Natural killer cell treated with Interleukin-12 subunit alpha and Interleukin-12 subunit beta and Interleukin-15 and Interleukin-18, amount 100 ng/mL, for 72 hours (primary cell): ENCODE measurements around the gene ARSD. TPM values are rescaled to one million over a fixed set of nuclear protein-coding genes. Genes with fewer than 3 reads are reported as not detected.
"Not testable (repeated sequence)": the region's sequence is repeated elsewhere in the genome, so short reads cannot be mapped to it uniquely, and the experiment has no call there.

ENCODE experiments used
- ATAC-seq, 2 donors: fragments of 150-1000 bp; cut with Tn5 transposase in 1 of 2; sonication (Bioruptor Pico), chemical (Tn5 transposase) in 1 of 2; 2 replicates each; pipeline ENCODE4 v1.10.0; 2021
- DNase-seq: peaks from one replicate; pipeline ENCODE4 v3.0.0; 2022; ENCODE audit warnings: low spot score
- H3K27ac Mint-ChIP-seq, 2 donors: 1 replicate in 1 of 2; 2 replicates in 1 of 2; pipeline ENCODE4 v1.8.0; 2022; ENCODE audit warnings: mixed read lengths in 2 of 2, mild to moderate bottlenecking in 1 of 2, moderate library complexity in 1 of 2
- H3K27me3 Mint-ChIP-seq, 2 donors: 1 replicate in 1 of 2; 2 replicates in 1 of 2; pipeline ENCODE4 v1.8.0; 2022; ENCODE audit warnings: mixed read lengths in 2 of 2
- H3K36me3 Mint-ChIP-seq: one replicate; pipeline ENCODE4 v1.8.0; 2022; ENCODE audit warnings: mixed read lengths
- H3K4me1 Mint-ChIP-seq, 2 donors: 1 replicate in 1 of 2; 2 replicates in 1 of 2; pipeline ENCODE4 v1.8.0; 2022; ENCODE audit warnings: low read depth in 2 of 2, mixed read lengths in 2 of 2, mild to moderate bottlenecking in 1 of 2
- H3K4me3 Mint-ChIP-seq: one replicate; pipeline ENCODE4 v1.8.0; 2022; ENCODE audit warnings: mixed read lengths
- H3K9me3 Mint-ChIP-seq: 2 replicates; pipeline ENCODE4 v1.8.0; 2022; ENCODE audit warnings: mixed read lengths
- total RNA-seq, 2 donors: library from RNA; stranded (reverse); gene quantifications; one replicate each; pipeline ENCODE4 v1.2.3, GENCODE V29; 2022

Gene ARSD
- total RNA-seq, 2 donors from 2014 or later, result 4.0 to 17.0 TPM

GRCh38 chrX:2924151-2924550 lies 5.0 kb downstream of the ARSD start:
- Mint-ChIP-seq H3K27ac (no peak overlapping the region), H3K27me3 (no peaks in the 10 kb centered on the region), H3K36me3 (peaks cover 7% of the 10 kb centered on the region), H3K9me3 (no peaks in the 10 kb centered on the region), H3K4me3 (no peak overlapping the region), H3K4me1 (peaks cover 0 to 11% of the 10 kb centered on the region in 2 donors)
- DNase-seq (no peak), ATAC-seq (no peak)

DNA sequence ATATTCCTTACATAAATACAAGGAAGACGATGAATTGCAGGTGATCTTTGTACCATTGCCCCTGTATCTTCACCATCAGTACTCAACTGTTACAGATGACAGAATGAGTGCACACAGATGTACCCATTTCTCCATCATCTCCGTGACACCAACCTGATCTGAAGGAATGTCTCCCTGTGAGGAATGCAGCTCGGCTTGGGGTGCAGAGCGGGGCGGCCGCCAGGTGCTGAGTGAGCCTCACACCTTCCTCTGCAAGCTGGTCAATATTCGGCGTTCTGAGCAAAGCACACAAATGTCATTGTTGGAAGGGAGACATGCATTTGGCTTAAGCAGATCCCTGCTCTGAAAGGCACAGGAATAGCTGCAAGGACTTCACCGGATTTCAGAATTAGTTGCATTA lies 7.4 kb downstream of the ARSD start:
- H3K4me1 Mint-ChIP-seq, result peaks cover 0 to 5% of the 10 kb centered on the region in 2 donors
- H3K4me3 Mint-ChIP-seq, result no peak overlapping the region
- no peak overlapping the region for H3K27ac Mint-ChIP-seq
- DNase-seq (no peak), ATAC-seq (no peak)
- peaks cover 7% of the 10 kb centered on the region for H3K36me3 Mint-ChIP-seq
- H3K9me3 Mint-ChIP-seq, result no peaks in the 10 kb centered on the region
- H3K27me3 Mint-ChIP-seq, result no peaks in the 10 kb centered on the region

DNA sequence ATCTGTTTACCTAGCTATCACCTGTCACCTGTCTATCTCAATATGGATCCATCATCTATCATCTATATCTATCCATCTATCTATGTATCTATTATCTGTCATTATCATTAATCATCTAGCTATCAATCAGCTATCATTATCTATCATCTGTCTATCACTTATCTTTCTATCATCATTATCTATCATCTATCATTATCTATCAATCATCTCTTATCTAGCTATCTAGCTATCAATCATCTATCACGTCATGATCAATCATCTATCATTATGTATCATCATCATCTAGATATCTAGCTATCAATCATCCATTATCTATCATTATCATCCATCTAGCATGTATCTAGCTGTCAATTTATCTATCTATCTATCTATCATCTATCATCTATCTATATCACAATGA lies 7.9 kb downstream of the ARSD start:
- H3K9me3 Mint-ChIP-seq, result no peaks in the 10 kb centered on the region
- H3K4me3 Mint-ChIP-seq, result no peak overlapping the region
- H3K36me3 Mint-ChIP-seq, result peaks cover 13% of the 10 kb centered on the region
- no peaks in the 10 kb centered on the region for H3K27me3 Mint-ChIP-seq
- ATAC-seq, result no peak
- H3K4me1 Mint-ChIP-seq, result peaks cover 0 to 3% of the 10 kb centered on the region in 2 donors
- no peak for DNase-seq
- H3K27ac Mint-ChIP-seq, result no peak overlapping the region

DNA sequence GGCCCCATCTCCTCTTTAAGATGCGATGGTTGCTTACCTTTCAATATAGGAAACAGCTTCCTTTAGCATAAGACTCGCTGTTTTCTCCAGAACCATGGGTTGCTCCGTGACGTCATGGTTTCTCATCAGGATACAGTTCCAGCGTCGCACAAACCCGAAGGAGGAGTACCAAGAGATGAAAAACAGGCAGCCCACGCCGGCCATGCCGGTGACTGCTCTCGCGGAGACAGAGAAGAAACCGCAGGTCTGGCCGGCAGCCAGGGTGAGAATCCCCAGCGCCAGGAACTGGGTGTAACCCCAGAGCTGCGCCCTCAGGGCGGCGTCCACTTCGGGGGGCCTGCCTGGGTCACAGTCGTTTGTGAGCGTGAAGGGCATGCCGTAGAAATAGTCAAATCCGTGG lies 11.4 kb downstream of the ARSD start:
- no peak overlapping the region for H3K4me3 Mint-ChIP-seq
- DNase-seq, result no peak
- no peak for ATAC-seq
- H3K9me3 Mint-ChIP-seq, result no peaks in the 10 kb centered on the region
- H3K36me3 Mint-ChIP-seq, result peaks cover 13% of the 10 kb centered on the region
- H3K27ac Mint-ChIP-seq, result no peak overlapping the region
- peaks cover 0 to 3% of the 10 kb centered on the region in 2 donors for H3K4me1 Mint-ChIP-seq
- H3K27me3 Mint-ChIP-seq, result no peaks in the 10 kb centered on the region

- Mint-ChIP-seq H3K9me3 (no peaks in the 10 kb centered on the region), H3K36me3 (peaks cover 6% of the 10 kb centered on the region), H3K4me1 (peaks cover 3 to 6% of the 10 kb centered on the region in 2 donors), H3K4me3 (no peak overlapping the region), H3K27me3 (no peaks in the 10 kb centered on the region), H3K27ac (no peak overlapping the region)
- DNase-seq (no peak), ATAC-seq (no peak)
These were observed 16.0 kb downstream of the ARSD start for GRCh38 chrX:2913118-2913517.

- Mint-ChIP-seq H3K27ac (no peak overlapping the region), H3K4me1 (peaks cover 3 to 6% of the 10 kb centered on the region in 2 donors), H3K36me3 (peaks cover 4% of the 10 kb centered on the region), H3K27me3 (no peaks in the 10 kb centered on the region), H3K4me3 (no peak overlapping the region), H3K9me3 (no peaks in the 10 kb centered on the region)
- no peak for DNase-seq
- ATAC-seq, result no peak
These were observed 19.0 kb downstream of the ARSD start for GRCh38 chrX:2910109-2910508.

DNA sequence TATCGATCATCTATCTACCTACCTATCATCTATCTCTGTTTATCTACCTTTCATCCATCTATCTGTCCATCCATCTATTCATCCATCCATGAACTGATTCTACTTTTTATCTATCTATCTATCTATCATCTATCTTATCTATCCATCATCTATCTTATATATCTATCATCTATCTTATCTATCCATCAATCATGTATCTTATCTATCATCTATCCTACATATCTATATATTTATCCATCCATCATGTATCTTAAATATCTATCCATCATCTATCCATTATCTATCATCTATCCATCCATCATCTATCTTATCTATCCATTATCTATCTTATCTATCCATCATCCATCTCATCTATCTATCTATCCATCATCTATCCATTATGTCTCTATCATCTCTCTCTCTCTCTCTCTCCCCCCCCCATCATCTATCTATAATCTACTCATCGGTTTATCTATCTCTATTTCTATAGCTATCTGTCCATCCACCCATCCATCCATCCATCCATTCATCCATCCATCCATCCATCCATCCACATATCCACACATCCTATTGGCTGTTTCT lies 20.9 kb downstream of the ARSD start:
- DNase-seq (no peak), ATAC-seq (no peak)
- no peaks in the 10 kb centered on the region for H3K9me3 Mint-ChIP-seq
- peaks cover 3 to 6% of the 10 kb centered on the region in 2 donors for H3K4me1 Mint-ChIP-seq
- no peaks in the 10 kb centered on the region for H3K27me3 Mint-ChIP-seq
- H3K27ac Mint-ChIP-seq, result no peak overlapping the region
- H3K36me3 Mint-ChIP-seq, result peaks cover 4% of the 10 kb centered on the region
- H3K4me3 Mint-ChIP-seq, result no peak overlapping the region

DNA sequence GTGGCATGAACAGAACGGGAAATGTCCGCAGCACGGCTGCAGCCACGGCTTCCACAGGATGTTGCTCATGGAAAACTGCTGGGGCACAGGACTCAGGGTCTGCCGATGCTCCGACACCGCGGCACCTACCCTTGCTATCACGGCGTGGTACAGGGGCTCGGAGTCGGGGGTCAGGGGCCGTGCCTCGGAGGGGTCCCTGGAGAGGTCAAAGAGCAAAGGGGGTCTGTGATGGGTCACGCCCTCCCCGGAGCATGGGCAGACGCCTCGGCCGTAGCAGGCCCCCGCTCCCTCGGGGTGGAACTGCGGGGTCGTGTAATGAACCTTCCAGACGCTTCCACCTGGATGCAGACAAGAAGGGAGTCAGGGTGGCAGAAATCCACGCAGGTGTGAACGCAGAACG lies 21.8 kb downstream of the ARSD start:
- ATAC-seq, result no peak
- Mint-ChIP-seq H3K9me3 (peaks cover 6% of the 10 kb centered on the region), H3K27me3 (no peaks in the 10 kb centered on the region), H3K4me1 (peaks cover 3 to 6% of the 10 kb centered on the region in 2 donors), H3K27ac (no peak overlapping the region), H3K36me3 (peaks cover 4% of the 10 kb centered on the region), H3K4me3 (no peak overlapping the region)
- DNase-seq, result no peak

DNA sequence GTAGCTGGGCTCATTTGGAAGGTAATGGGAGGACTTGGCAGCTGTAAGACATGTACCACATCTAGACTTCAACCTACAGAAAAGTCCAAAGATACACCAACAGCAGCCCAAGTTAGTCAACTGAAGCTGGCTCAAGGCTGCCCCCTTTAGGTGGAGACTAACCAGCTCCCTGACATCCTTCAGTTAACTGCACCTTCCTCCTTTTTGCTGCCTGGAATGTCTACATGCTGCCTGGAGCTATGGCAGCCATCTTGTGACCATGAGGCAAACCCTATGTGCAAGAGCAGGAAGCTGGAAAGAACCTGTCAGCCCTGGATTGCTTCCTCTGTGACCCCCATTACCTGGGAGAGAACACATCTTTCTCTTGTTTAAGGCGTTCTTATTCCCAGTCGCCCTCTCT lies 25.8 kb downstream of the ARSD start:
- peaks cover 4% of the 10 kb centered on the region for H3K36me3 Mint-ChIP-seq
- H3K27me3 Mint-ChIP-seq, result no peaks in the 10 kb centered on the region
- H3K27ac Mint-ChIP-seq, result no peak overlapping the region
- H3K9me3 Mint-ChIP-seq, result peaks cover 6% of the 10 kb centered on the region
- ATAC-seq, result no peak
- no peak for DNase-seq
- peaks cover 4 to 5% of the 10 kb centered on the region in 2 donors for H3K4me1 Mint-ChIP-seq
- no peak overlapping the region for H3K4me3 Mint-ChIP-seq

DNA sequence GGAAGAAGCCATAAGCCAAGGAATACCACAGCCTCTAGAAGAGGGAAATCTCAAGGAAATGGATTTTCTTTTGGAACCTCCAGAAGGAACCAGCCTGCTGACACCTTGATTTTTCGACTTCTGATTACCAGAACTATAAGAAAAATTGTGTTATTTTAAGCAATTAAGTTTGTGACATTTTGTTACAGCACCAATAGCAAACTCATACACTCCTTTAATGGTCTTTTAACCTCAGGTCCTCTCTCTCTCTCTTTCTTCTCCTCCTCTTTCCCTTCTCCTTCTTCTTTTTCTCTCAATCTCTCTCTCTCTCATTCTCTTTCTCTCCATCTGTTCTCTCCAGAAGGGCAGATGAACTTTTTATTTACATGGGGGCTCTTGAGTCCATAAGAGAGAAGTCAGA lies 26.3 kb downstream of the ARSD start:
- Mint-ChIP-seq H3K9me3 (peaks cover 6% of the 10 kb centered on the region), H3K27ac (no peak overlapping the region), H3K4me3 (no peak overlapping the region), H3K27me3 (no peaks in the 10 kb centered on the region), H3K36me3 (peaks cover 2% of the 10 kb centered on the region), H3K4me1 (peaks cover 7 to 10% of the 10 kb centered on the region in 2 donors)
- no peak for ATAC-seq
- DNase-seq, result no peak

DNA sequence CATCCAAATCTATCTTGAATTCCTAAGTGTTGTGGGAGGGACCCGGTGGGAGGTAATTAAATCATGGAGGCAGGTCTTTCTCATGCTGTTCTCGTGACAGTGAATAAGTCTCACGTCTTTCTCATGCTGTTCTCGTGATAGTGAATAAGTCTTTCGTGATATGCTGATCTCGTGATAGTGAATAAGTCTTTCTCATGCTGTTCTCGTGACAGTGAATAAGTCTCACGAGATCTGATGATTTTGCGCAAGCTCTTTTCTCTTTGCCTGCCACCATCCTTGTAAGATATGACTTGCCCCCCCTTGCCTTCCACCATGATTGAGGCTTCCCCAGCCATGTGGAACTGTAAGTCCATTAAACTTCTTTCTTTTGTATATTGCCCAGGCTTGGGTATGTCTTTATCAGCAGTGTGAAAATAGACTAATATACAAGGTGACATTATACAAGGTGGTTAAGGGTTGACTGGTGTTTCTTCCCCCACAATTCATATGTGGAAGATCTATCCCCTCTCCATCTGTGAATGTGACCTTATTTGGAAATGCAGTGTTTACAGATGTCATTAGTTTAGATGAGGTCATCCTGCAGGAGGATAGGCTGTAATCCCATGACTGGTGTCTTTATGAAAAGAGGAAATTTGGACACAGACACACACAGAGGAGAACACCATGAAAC lies 27.6 kb downstream of the ARSD start:
- ATAC-seq, result no peak
- Mint-ChIP-seq H3K27ac (no peak overlapping the region), H3K9me3 (peaks cover 6% of the 10 kb centered on the region)

GRCh38 chrX:2898846-2899512 lies 30.2 kb downstream of the ARSD start:
- Mint-ChIP-seq H3K36me3 (no peaks in the 10 kb centered on the region), H3K4me3 (no peak overlapping the region), H3K27ac (peak overlapping the region in 1 of 2 donors; percentile 87), H3K9me3 (peaks cover 6% of the 10 kb centered on the region), H3K4me1 (peaks cover 17 to 32% of the 10 kb centered on the region in 2 donors), H3K27me3 (no peaks in the 10 kb centered on the region)
- DNase-seq (no peak), ATAC-seq (no peak)

More for the DNA sequence above, 27.6 kb downstream of the ARSD start:
- Mint-ChIP-seq H3K36me3 (no peaks in the 10 kb centered on the region), H3K27me3 (no peaks in the 10 kb centered on the region), H3K4me3 (no peak overlapping the region), H3K4me1 (peaks cover 17 to 21% of the 10 kb centered on the region in 2 donors)
- no peak for DNase-seq

- H3K36me3 Mint-ChIP-seq, H3K9me3 Mint-ChIP-seq, H3K27me3 Mint-ChIP-seq: not testable (repeated sequence)
- peak; percentile 91 to 95 for ATAC-seq
- Mint-ChIP-seq H3K4me1 (peaks cover 21 to 35% of the 10 kb centered on the region in 2 donors), H3K27ac (peak overlapping the region; percentile 62 to 87), H3K4me3 (peak overlapping the region; percentile 78)
- DNase-seq, result peak; percentile 87
These were observed 31.2 kb downstream of the ARSD start for GRCh38 chrX:2897690-2898623.
